CD4-positive, alpha-beta T cell (primary cell): Measurements from ENCODE around the gene POU2F3. TPM values are rescaled to one million over a fixed set of nuclear protein-coding genes. Genes with fewer than 3 reads are reported as not detected.

Experiments
- ATAC-seq: fragments of 200-7000 bp; cut with Tn5 transposase; one replicate; pipeline ENCODE4 v1.10.0; 2022; ENCODE audit warnings: mild to moderate bottlenecking; ENCODE audit not compliant: poor library complexity
- CTCF ChIA-PET: fragments of 350-600 bp; sonication (Branson Sonifier 250); formaldehyde crosslinking; loops from one replicate; lab custom pipeline; 2021; ENCODE audit warnings: antibody characterized with exemption, inconsistent platforms; lab: Charles Lee
- POLR2A ChIA-PET: fragments of 350-600 bp; sonication (Branson Sonifier 250); formaldehyde crosslinking; loops from one replicate; lab custom pipeline; 2021; ENCODE audit warnings: antibody characterized with exemption, inconsistent platforms; lab: Charles Lee
- DNase-seq, 14 experiments: peaks; one replicate each; pipeline ENCODE4 v3.0.0-alpha.2; 2013 to 2020; ENCODE audit warnings: mixed read lengths in 2 of 14
- H3K27ac ChIP-seq, 2 donors: one replicate each; pipeline versions ENCODE4 v1.5.1 to v1.7.0; 2013; ENCODE audit warnings: low read length in 2 of 2, low read depth in 1 of 2, mild to moderate bottlenecking in 1 of 2
- H3K27me3 ChIP-seq, 2 experiments: 1 replicate in 1 of 2; 2 replicates in 1 of 2; pipeline versions ENCODE4 v1.6.1 to v1.7.0; 2013; ENCODE audit warnings: low read length in 2 of 2, control low read depth in 1 of 2, mild to moderate bottlenecking in 1 of 2, moderate library complexity in 1 of 2; ENCODE audit not compliant: insufficient read depth in 2 of 2, control insufficient read depth in 1 of 2
- H3K36me3 ChIP-seq: one replicate; pipeline ENCODE4 v1.6.1; 2013; ENCODE audit warnings: low read length, control low read depth; ENCODE audit not compliant: insufficient read depth
- H3K4me1 ChIP-seq: one replicate; pipeline ENCODE4 v1.6.1; 2013; ENCODE audit warnings: low read length, control low read depth; ENCODE audit not compliant: insufficient read depth
- H3K4me3 ChIP-seq: one replicate; pipeline ENCODE4 v1.5.1; 2013; ENCODE audit warnings: mild to moderate bottlenecking, low read length, moderate library complexity
- H3K9me3 ChIP-seq, 2 experiments: 1 replicate in 1 of 2; 2 replicates in 1 of 2; pipeline versions ENCODE4 v1.6.1 to v1.7.0; 2013; ENCODE audit warnings: low read length in 2 of 2, mild to moderate bottlenecking in 2 of 2, control low read depth in 1 of 2, moderate library complexity in 1 of 2; ENCODE audit not compliant: control insufficient read depth in 1 of 2, insufficient read depth in 1 of 2
- H3K27ac Mint-ChIP-seq: one replicate; pipeline ENCODE4 v1.8.0; 2020; ENCODE audit warnings: mixed read lengths
- H3K27me3 Mint-ChIP-seq: one replicate; pipeline ENCODE4 v1.8.0; 2021; ENCODE audit warnings: mixed read lengths
- H3K36me3 Mint-ChIP-seq: one replicate; pipeline ENCODE4 v1.8.0; 2021; ENCODE audit warnings: low read depth, mixed read lengths
- H3K4me1 Mint-ChIP-seq: one replicate; pipeline ENCODE4 v1.8.0; 2021; ENCODE audit warnings: low read depth, mixed read lengths
- H3K4me3 Mint-ChIP-seq: one replicate; pipeline ENCODE4 v1.8.0; 2020; ENCODE audit warnings: mild to moderate bottlenecking, mixed read lengths
- H3K9me3 Mint-ChIP-seq: one replicate; pipeline ENCODE4 v1.8.0; 2020; ENCODE audit warnings: mixed read lengths
- CTCF ChIP-seq: fragments of 200-600 bp; IDR thresholded peaks from one replicate; pipeline ENCODE4 v1.8.0; 2022; ENCODE audit warnings: antibody characterized with exemption, mild to moderate bottlenecking
- intact Hi-C, 2 experiments: fragments of 100-400 bp; cut with DNase I in 1 of 2; cut with micrococcal nuclease in 1 of 2; formaldehyde crosslinking; loops; one replicate each; pipeline versions ENCODE4 v1.15.1 to v1.9.0; 2023 to 2025; cut with DNase I, micrococcal nuclease
- total RNA-seq, 174 experiments: library from RNA in 2 of 174; stranded (reverse) in 2 of 174; gene quantifications; one replicate each; pipeline ENCODE4 v1.2.3 and lab custom pipeline; 2021 to 2026

The POU2F3 gene
- total RNA-seq, 2 experiments from 2014 or later: not detected

- no peak for TF ChIP-seq CTCF
- no peak for DNase-seq
- ATAC-seq: no peak
- Mint-ChIP-seq H3K36me3 (peaks cover 9% of the 10 kb centered on the region), H3K27ac (no peak overlapping the region), H3K4me1 (peaks cover 24% of the 10 kb centered on the region), H3K9me3 (no peaks in the 10 kb centered on the region), H3K27me3 (peaks cover 4% of the 10 kb centered on the region), H3K4me3 (peak overlapping the region; percentile 64)
- Histone ChIP-seq H3K36me3 (no peaks in the 10 kb centered on the region), H3K9me3 (no peaks in the 10 kb centered on the region), H3K27me3 (peaks cover 6 to 7% of the 10 kb centered on the region in 2 experiments), H3K27ac (no peak overlapping the region), H3K4me3 (no peak overlapping the region), H3K4me1 (peaks cover 20% of the 10 kb centered on the region)
- ChIA-PET POLR2A (interaction anchor here (0.7 kb wide), 1 partner anchor 10 kb away, joined by 3 read pairs; no protein-coding TSS in a partner anchor), CTCF (no interaction called here)
- intact Hi-C loops: no loop called here
Observed at GRCh38 chr11:120214581-120214980, 25.4 kb upstream of the POU2F3 start.

DNA sequence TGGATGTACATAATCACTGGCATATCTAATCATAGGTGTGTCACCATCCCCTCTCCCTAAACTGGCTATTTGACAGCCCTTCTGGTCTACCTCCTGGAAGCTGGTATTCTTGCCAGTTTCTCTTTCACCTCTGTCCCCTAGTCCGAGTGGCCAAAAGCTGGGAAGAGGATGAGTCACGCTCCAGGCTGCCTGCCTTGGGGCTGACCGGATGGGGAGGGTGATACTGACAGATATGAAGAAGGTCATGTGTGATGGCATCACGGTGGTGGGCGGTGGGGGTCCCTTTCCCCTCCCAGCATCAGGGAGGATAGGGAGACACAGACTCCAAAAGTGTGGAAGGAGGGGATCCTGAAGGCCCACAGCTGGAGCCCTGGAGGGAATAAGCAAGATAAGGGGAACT, 24.3 kb upstream of the POU2F3 start:
- no peaks in the 10 kb centered on the region for H3K36me3 ChIP-seq
- Mint-ChIP-seq H3K27me3 (peaks cover 4% of the 10 kb centered on the region), H3K9me3 (no peaks in the 10 kb centered on the region), H3K36me3 (peaks cover 5% of the 10 kb centered on the region), H3K27ac (no peak overlapping the region), H3K4me3 (no peak overlapping the region), H3K4me1 (peaks cover 16% of the 10 kb centered on the region)
- CTCF ChIA-PET: no interaction called here
- DNase-seq (no peak), ATAC-seq (no peak)
- H3K9me3 ChIP-seq: no peaks in the 10 kb centered on the region
- POLR2A ChIA-PET: no interaction called here
- TF ChIP-seq CTCF: no peak
- H3K27ac ChIP-seq: no peak overlapping the region
- H3K4me3 ChIP-seq: no peak overlapping the region
- H3K27me3 ChIP-seq: peaks cover 0 to 3% of the 10 kb centered on the region in 2 experiments
- intact Hi-C loops: no loop called here
- H3K4me1 ChIP-seq: peaks cover 11% of the 10 kb centered on the region

DNA sequence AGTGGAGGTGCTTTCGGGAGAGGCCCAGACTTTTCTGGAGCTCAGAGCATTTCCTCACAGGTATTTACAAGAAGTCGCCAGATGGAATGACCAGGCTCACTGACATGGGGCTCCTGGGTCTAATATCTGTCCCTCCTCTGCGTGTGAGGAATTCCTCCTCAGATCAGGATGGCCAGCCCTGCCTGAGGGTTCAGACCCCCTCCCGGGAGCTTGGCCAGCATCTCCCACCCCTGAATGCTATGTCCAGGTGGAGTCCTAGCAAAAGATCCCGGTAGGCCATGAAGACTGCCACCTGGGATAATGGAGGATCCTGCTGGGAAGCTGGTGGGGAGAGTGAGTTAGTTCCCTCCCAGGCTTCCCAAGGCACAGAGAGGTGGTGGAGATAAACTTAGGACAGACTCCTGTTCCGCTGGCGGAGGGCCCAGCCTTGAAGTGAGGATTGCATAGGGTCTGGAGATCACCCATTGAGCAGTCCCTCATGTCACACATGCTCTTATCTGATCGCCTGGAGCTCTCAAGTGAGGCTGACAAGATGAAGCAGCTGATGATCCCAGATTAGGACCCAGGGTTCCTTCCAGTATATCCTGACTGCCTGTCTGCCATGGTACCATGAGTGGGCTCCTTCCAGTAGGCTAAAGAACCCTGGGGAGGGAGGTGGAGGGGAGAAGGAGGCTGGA, 23.4 kb upstream of the POU2F3 start:
- ChIA-PET CTCF (no interaction called here), POLR2A (no interaction called here)
- no peak for TF ChIP-seq CTCF
- no peaks in the 10 kb centered on the region for H3K9me3 ChIP-seq
- H3K4me3 ChIP-seq: no peak overlapping the region
- peaks cover 3% of the 10 kb centered on the region for H3K36me3 Mint-ChIP-seq
- no peak overlapping the region for H3K27ac ChIP-seq
- peaks cover 0 to 3% of the 10 kb centered on the region in 2 experiments for H3K27me3 ChIP-seq
- DNase-seq (no peak), ATAC-seq (no peak)
- no peaks in the 10 kb centered on the region for H3K9me3 Mint-ChIP-seq
- H3K4me1 Mint-ChIP-seq: peaks cover 14% of the 10 kb centered on the region
- no peak overlapping the region for H3K4me3 Mint-ChIP-seq
- peaks cover 2% of the 10 kb centered on the region for H3K27me3 Mint-ChIP-seq
- no peaks in the 10 kb centered on the region for H3K36me3 ChIP-seq
- no peak overlapping the region for H3K27ac Mint-ChIP-seq
- intact Hi-C loops: no loop called here
- peaks cover 8% of the 10 kb centered on the region for H3K4me1 ChIP-seq
